Natural killer cell (primary cell): ENCODE results near the gene SIX5. TPM values are rescaled to one million over a fixed set of nuclear protein-coding genes. Genes with fewer than 3 reads are reported as not detected.

ENCODE experiments used
- ATAC-seq, 3 donors: fragments of 150-1000 bp in 2 of 3; fragments of 200-7000 bp in 1 of 3; cut with Tn5 transposase; 1 replicate in 1 of 3; 2 replicates in 2 of 3; pipeline ENCODE4 v1.10.0; 2021; ENCODE audit warnings: mild to moderate bottlenecking in 2 of 3, moderate library complexity in 2 of 3
- DNase-seq, 2 donors: peaks; one replicate each; pipeline versions ENCODE4 v3.0.0 to v3.0.0-alpha.2; 2013 to 2021; ENCODE audit warnings: mixed read lengths in 1 of 2
- H3K27ac ChIP-seq: one replicate; pipeline ENCODE4 v1.5.1; 2013; ENCODE audit warnings: mild to moderate bottlenecking, low read length
- H3K27me3 ChIP-seq: one replicate; pipeline ENCODE4 v1.6.1; 2013; ENCODE audit warnings: low read length; ENCODE audit not compliant: control insufficient read depth, insufficient read depth
- H3K36me3 ChIP-seq: one replicate; pipeline ENCODE4 v1.6.1; 2013; ENCODE audit warnings: low read length; ENCODE audit not compliant: control insufficient read depth, insufficient read depth
- H3K4me1 ChIP-seq: one replicate; pipeline ENCODE4 v1.6.1; 2013; ENCODE audit warnings: low read length; ENCODE audit not compliant: control insufficient read depth, insufficient read depth
- H3K4me3 ChIP-seq: one replicate; pipeline ENCODE4 v1.5.1; 2013; ENCODE audit warnings: low read length
- H3K9me3 ChIP-seq: one replicate; pipeline ENCODE4 v1.6.1; 2013; ENCODE audit warnings: low read length; ENCODE audit not compliant: control insufficient read depth, insufficient read depth
- H3K27ac Mint-ChIP-seq, 2 donors: one replicate each; pipeline ENCODE4 v1.8.0; 2022; ENCODE audit warnings: mild to moderate bottlenecking in 2 of 2, mixed read lengths in 2 of 2, moderate library complexity in 1 of 2
- H3K27me3 Mint-ChIP-seq, 2 donors: one replicate each; pipeline ENCODE4 v1.8.0; 2022; ENCODE audit warnings: low read depth in 2 of 2, mixed read lengths in 2 of 2
- H3K36me3 Mint-ChIP-seq: one replicate; pipeline ENCODE4 v1.8.0; 2022; ENCODE audit warnings: mixed read lengths
- H3K4me1 Mint-ChIP-seq, 2 donors: one replicate each; pipeline ENCODE4 v1.8.0; 2022; ENCODE audit warnings: mixed read lengths in 2 of 2
- H3K4me3 Mint-ChIP-seq: one replicate; pipeline ENCODE4 v1.8.0; 2022; ENCODE audit warnings: mild to moderate bottlenecking, moderate library complexity, mixed read lengths
- H3K9me3 Mint-ChIP-seq, 2 donors: one replicate each; pipeline ENCODE4 v1.8.0; 2022; ENCODE audit warnings: mixed read lengths in 2 of 2
- WGBS: methylation state at CpG from one replicate; pipeline ENCODE4 v1.1.7; 2013; ENCODE audit warnings: missing lambda C conversion rate; ENCODE audit not compliant: insufficient coverage; 5-methylcytosine and 5-hydroxymethylcytosine counted together
- intact Hi-C: fragments of 100-400 bp; cut with micrococcal nuclease; formaldehyde crosslinking; loops from one replicate; pipeline ENCODE4 v1.14.2; 2022
- total RNA-seq, 4 donors: library from RNA; stranded (reverse); fragments of 120-200 nt in 1 of 4; gene quantifications; one replicate each; pipeline versions ENCODE4 v1.2.3 to v1.2.4, GENCODE V29; 2013 to 2022
- TF ChIP-seq, protein P1 (sequence below): fragments of 200-600 bp; IDR thresholded peaks from one replicate; pipeline ENCODE4 v1.8.0; 2022; ENCODE audit warnings: antibody characterized with exemption

SIX5 gene
- total RNA-seq, 3 donors from 2014 or later (not counting 1 experiment from before 2014, with no cell fraction given): 2.1 to 3.3 (median 3.1) TPM

- Mint-ChIP-seq H3K27ac (peak overlapping the region; percentile 71 to 98), H3K36me3 (peaks cover 14% of the 10 kb centered on the region), H3K9me3 (no peaks in the 10 kb centered on the region), H3K27me3 (peaks cover 0 to 4% of the 10 kb centered on the region in 2 donors), H3K4me3 (peak overlapping the region; percentile 91), H3K4me1 (peaks cover 34 to 50% of the 10 kb centered on the region in 2 donors)
- Histone ChIP-seq H3K4me1 (peaks cover 32% of the 10 kb centered on the region), H3K27ac (no peak overlapping the region), H3K9me3 (no peaks in the 10 kb centered on the region), H3K4me3 (peak overlapping the region; percentile 42), H3K36me3 (peaks cover 17% of the 10 kb centered on the region), H3K27me3 (peaks cover 5% of the 10 kb centered on the region)
- TF ChIP-seq, protein P1, sequence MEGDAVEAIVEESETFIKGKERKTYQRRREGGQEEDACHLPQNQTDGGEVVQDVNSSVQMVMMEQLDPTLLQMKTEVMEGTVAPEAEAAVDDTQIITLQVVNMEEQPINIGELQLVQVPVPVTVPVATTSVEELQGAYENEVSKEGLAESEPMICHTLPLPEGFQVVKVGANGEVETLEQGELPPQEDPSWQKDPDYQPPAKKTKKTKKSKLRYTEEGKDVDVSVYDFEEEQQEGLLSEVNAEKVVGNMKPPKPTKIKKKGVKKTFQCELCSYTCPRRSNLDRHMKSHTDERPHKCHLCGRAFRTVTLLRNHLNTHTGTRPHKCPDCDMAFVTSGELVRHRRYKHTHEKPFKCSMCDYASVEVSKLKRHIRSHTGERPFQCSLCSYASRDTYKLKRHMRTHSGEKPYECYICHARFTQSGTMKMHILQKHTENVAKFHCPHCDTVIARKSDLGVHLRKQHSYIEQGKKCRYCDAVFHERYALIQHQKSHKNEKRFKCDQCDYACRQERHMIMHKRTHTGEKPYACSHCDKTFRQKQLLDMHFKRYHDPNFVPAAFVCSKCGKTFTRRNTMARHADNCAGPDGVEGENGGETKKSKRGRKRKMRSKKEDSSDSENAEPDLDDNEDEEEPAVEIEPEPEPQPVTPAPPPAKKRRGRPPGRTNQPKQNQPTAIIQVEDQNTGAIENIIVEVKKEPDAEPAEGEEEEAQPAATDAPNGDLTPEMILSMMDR: no peak
- no peak for ATAC-seq
- 9% methylated on average over 31 of the region's 31 CpGs for WGBS
- intact Hi-C loops: no loop called here
- peak in 1 of 2 donors; percentile 50 for DNase-seq
Measured at GRCh38 chr19:45791744-45792469, 22.9 kb upstream of the SIX5 start.

DNA sequence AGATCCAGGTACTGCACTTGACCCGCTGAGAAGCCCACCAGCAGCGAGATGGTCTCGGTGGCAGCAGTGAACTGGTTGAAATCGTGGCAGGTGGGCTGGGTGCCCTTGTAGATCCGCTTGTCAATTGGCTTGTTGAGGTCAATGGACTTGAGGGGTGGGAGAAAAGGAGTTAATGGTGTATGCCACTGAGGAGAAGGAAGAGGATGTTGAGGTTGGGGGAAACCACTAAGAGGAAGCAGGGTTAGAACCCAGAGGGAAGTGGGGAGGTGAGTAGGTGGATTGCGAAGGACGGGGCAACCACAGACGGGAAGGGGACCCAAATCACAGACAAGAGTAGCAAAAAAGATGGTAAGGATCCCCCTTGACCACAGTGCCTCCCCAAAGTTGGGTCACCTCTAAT lies 21.9 kb upstream of the SIX5 start:
- ATAC-seq: peak in 1 of 3 donors; percentile 40
- peak overlapping the region; percentile 91 for H3K4me3 Mint-ChIP-seq
- H3K9me3 Mint-ChIP-seq: no peaks in the 10 kb centered on the region
- Histone ChIP-seq H3K9me3 (no peaks in the 10 kb centered on the region), H3K4me1 (peaks cover 32% of the 10 kb centered on the region), H3K4me3 (no peak overlapping the region), H3K27ac (no peak overlapping the region), H3K27me3 (peaks cover 5% of the 10 kb centered on the region), H3K36me3 (peaks cover 26% of the 10 kb centered on the region)
- 22% methylated on average over 8 of the region's 8 CpGs for WGBS
- H3K4me1 Mint-ChIP-seq: peaks cover 34 to 50% of the 10 kb centered on the region in 2 donors
- intact Hi-C loops: no loop called here
- H3K27me3 Mint-ChIP-seq: peaks cover 0 to 4% of the 10 kb centered on the region in 2 donors
- TF ChIP-seq, protein P1: no peak
- H3K27ac Mint-ChIP-seq: peak overlapping the region in 1 of 2 donors; percentile 98
- DNase-seq: peak in 1 of 2 donors; percentile 64
- peaks cover 14% of the 10 kb centered on the region for H3K36me3 Mint-ChIP-seq

DNA sequence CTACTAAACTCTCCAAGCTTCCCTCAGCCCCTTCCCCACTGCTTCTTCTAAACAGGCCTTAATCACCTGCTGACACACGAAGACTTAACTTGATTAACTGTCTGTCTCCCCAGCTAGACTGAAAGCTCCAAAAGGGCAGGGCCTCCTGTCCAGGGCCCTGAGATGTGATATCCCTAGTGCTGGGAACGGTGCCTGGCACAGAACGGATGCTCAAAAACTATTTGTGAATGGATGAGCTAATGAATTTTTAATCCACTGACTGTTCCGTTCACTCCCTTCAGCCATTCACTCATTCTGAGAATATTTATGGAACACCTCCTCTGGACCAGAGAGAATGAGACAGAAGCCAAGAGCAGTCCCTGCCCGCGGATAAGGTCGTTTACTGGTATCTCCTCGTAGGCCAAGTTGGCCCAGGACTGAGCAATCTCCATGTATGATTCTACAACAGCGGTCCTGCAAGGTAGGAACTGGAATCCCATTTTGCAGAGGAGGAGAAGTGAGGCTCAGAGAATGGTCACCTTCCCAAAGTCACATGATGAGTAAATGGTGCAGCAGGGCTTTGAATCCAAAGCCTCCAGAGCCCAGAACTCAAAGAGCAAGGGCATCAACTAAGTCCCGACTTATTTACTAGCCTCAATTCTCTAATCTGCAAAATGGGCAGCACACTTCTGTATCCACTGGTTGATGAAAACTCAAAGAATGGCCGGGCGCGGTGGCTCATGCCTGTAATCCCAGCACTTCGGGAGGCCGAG lies 20.2 kb upstream of the SIX5 start:
- no peak overlapping the region for H3K27ac ChIP-seq
- no peaks in the 10 kb centered on the region for H3K27me3 Mint-ChIP-seq
- intact Hi-C loops: no loop called here

More for the DNA sequence above, 20.2 kb upstream of the SIX5 start:
- H3K4me1 ChIP-seq: peaks cover 32% of the 10 kb centered on the region
- no peak overlapping the region for H3K4me3 Mint-ChIP-seq
- H3K9me3 ChIP-seq: no peaks in the 10 kb centered on the region
- H3K36me3 Mint-ChIP-seq: peaks cover 14% of the 10 kb centered on the region
- H3K4me3 ChIP-seq: no peak overlapping the region
- H3K27me3 ChIP-seq: no peaks in the 10 kb centered on the region
- DNase-seq: no peak
- TF ChIP-seq, protein P1: no peak
- no peaks in the 10 kb centered on the region for H3K9me3 Mint-ChIP-seq
- H3K4me1 Mint-ChIP-seq: peaks cover 34 to 50% of the 10 kb centered on the region in 2 donors
- 98% methylated on average over 15 of the region's 15 CpGs for WGBS
- no peak overlapping the region for H3K27ac Mint-ChIP-seq
- peaks cover 26% of the 10 kb centered on the region for H3K36me3 ChIP-seq
- ATAC-seq: no peak
